Transverse colon (tissue), 4 donors: ENCODE measurements around the gene TPP1. TPM values are rescaled to one million over a fixed set of nuclear protein-coding genes. Genes with fewer than 3 reads are reported as not detected.

ENCODE experiments used
- DNase-seq: peaks from one replicate; pipeline ENCODE4 v3.0.0-alpha.2; 2019
- H3K27ac ChIP-seq, 4 donors: fragments of 200-600 bp; sonication (generic); 2 replicates each; pipeline ENCODE4 v1.5.1; 2016 to 2018; ENCODE audit warnings: inconsistent platforms in 4 of 4
- H3K27me3 ChIP-seq: fragments of 200-600 bp; sonication (generic); 2 replicates; pipeline ENCODE4 v1.5.1; 2017; ENCODE audit warnings: inconsistent platforms
- H3K36me3 ChIP-seq, 4 donors: fragments of 200-600 bp; sonication (generic); 2 replicates each; pipeline ENCODE4 v1.5.1; 2017 to 2019; ENCODE audit warnings: inconsistent platforms in 4 of 4
- H3K4me1 ChIP-seq, 4 donors: fragments of 200-600 bp; sonication (generic); 2 replicates each; pipeline ENCODE4 v1.5.1; 2017 to 2020; ENCODE audit warnings: inconsistent platforms in 4 of 4
- H3K4me3 ChIP-seq, 4 donors: fragments of 200-600 bp; sonication (generic); 1 replicate in 1 of 4; 2 replicates in 3 of 4; pipeline versions ENCODE4 v1.5.1 to v1.6.1; 2017 to 2019; ENCODE audit warnings: inconsistent platforms in 4 of 4
- H3K9me3 ChIP-seq, 2 donors: fragments of 200-600 bp; sonication (generic); 2 replicates each; pipeline ENCODE4 v1.5.1; 2017 to 2019; ENCODE audit warnings: inconsistent platforms in 2 of 2
- CTCF ChIP-seq, 5 experiments: fragments of 200-600 bp in 3 of 5; fragments of 450-650 bp in 2 of 5; sonication (generic) in 3 of 5; IDR thresholded peaks; 1 replicate in 2 of 5; 2 replicates in 3 of 5; pipeline ENCODE4 v1.5.1; 2016 to 2017; ENCODE audit warnings: antibody characterized with exemption in 5 of 5, inconsistent platforms in 3 of 5, mild to moderate bottlenecking in 2 of 5, moderate library complexity in 1 of 5
- EP300 ChIP-seq: sonication (generic); formaldehyde crosslinking; IDR thresholded peaks from one replicate; pipeline ENCODE4 v1.6.1; 2017; ENCODE audit warnings: antibody characterized with exemption, low read depth
- POLR2A ChIP-seq: fragments of 450-650 bp; IDR thresholded peaks from one replicate; pipeline ENCODE4 v1.6.1; 2016; ENCODE audit warnings: antibody characterized with exemption, mild to moderate bottlenecking, moderate library complexity
- POLR2AphosphoS5 ChIP-seq, 3 donors: sonication (generic); formaldehyde crosslinking; IDR thresholded peaks; one replicate each; pipeline ENCODE4 v1.6.1; 2016; ENCODE audit warnings: antibody characterized with exemption in 3 of 3
- WGBS, 2 donors: methylation state at CpG; one replicate each; pipeline ENCODE4 v1.1.5; 2018; ENCODE audit warnings: low coverage in 1 of 2; 5-methylcytosine and 5-hydroxymethylcytosine counted together
- in situ Hi-C, 4 donors: fragments of 200-750 bp; cut with MboI; loops; one replicate each; pipeline versions ENCODE4 v1.15.0 to v1.15.1; 2017; ENCODE audit warnings: low sequenced_read_pairs in 3 of 4, low pct_ligation_motif_present in 1 of 4, low pct_unique_long_range_greater_than_20kb in 1 of 4
- intact Hi-C: fragments of 100-400 bp; cut with DNase I; formaldehyde crosslinking; loops from one replicate; pipeline ENCODE4 v1.15.1; 2023; ENCODE audit warnings: low total_unique reads
- total RNA-seq, 4 donors: library from RNA; depleted of rRNA; stranded (reverse); fragments of >200 nt; gene quantifications; one replicate each; pipeline ENCODE4 v1.1.0, GENCODE V29; 2016

TPP1 gene
- total RNA-seq, 4 donors from 2014 or later, result 64.0 to 114 (median 74.0) TPM

GRCh38 chr11:6615046-6615445 lies 4.2 kb downstream of the TPP1 start:
- TF ChIP-seq CTCF (IDR thresholded peaks at IDR 0.05), result no peak
- TF ChIP-seq POLR2AphosphoS5 (IDR thresholded peaks at IDR 0.05), result no peak
- no peak for TF ChIP-seq EP300
- TF ChIP-seq POLR2A, result no peak
- WGBS, 2 donors, result 91% methylated on average over 5 of the region's 5 CpGs; no CpG with 5 or more reads in 1 of the 2 donors
- no peak overlapping the region for H3K27ac ChIP-seq
- no peaks in the 10 kb centered on the region for H3K9me3 ChIP-seq
- in situ Hi-C loops (loop anchor here in 1 of 4 donors (5.0 kb wide), 1 partner anchor 67 kb away; the partner anchor contains the start of gene MRPL17), intact Hi-C loops (no loop called here)
- peaks cover 0 to 7% (median 1%) of the 10 kb centered on the region in 4 donors for H3K36me3 ChIP-seq
- no peaks in the 10 kb centered on the region for H3K27me3 ChIP-seq
- H3K4me1 ChIP-seq, result peaks cover 11 to 51% (median 41%) of the 10 kb centered on the region in 4 donors
- no peak for DNase-seq
- no peak overlapping the region for H3K4me3 ChIP-seq

- in situ Hi-C loops (no loop called here), intact Hi-C loops (loop anchor here (5.0 kb wide), 1 partner anchor 68 kb away; the partner anchor contains the start of gene MRPL17)
- WGBS, 2 donors, result 75 to 94% methylated on average over 1 to 2 of the region's 2 CpGs
- DNase-seq, result no peak
- H3K27ac ChIP-seq, result peak overlapping the region in 2 of 4 donors; percentile 96 to 98
- peaks cover 0 to 12% (median 4%) of the 10 kb centered on the region in 4 donors for H3K36me3 ChIP-seq
- no peaks in the 10 kb centered on the region for H3K9me3 ChIP-seq
- peaks cover 11 to 52% (median 39%) of the 10 kb centered on the region in 4 donors for H3K4me1 ChIP-seq
- no peak for TF ChIP-seq EP300
- TF ChIP-seq POLR2A, result no peak
- no peak for TF ChIP-seq POLR2AphosphoS5 (IDR thresholded peaks at IDR 0.05)
- no peak for TF ChIP-seq CTCF (IDR thresholded peaks at IDR 0.05)
- no peaks in the 10 kb centered on the region for H3K27me3 ChIP-seq
- H3K4me3 ChIP-seq, result no peak overlapping the region
Measured at GRCh38 chr11:6614446-6614845, 4.8 kb downstream of the TPP1 start.

GRCh38 chr11:6613496-6613895 lies 5.7 kb downstream of the TPP1 start:
- in situ Hi-C loops (no loop called here), intact Hi-C loops (loop anchor here (5.0 kb wide), 1 partner anchor 69 kb away; the partner anchor contains the start of gene MRPL17)
- H3K27ac ChIP-seq, result peak overlapping the region; percentile 96 to 99 (median 97)
- no peak for DNase-seq
- no peaks in the 10 kb centered on the region for H3K9me3 ChIP-seq
- peaks cover 0 to 22% (median 9%) of the 10 kb centered on the region in 4 donors for H3K36me3 ChIP-seq
- H3K27me3 ChIP-seq, result no peaks in the 10 kb centered on the region
- no peak for TF ChIP-seq POLR2AphosphoS5 (IDR thresholded peaks at IDR 0.05)
- no peak for TF ChIP-seq POLR2A
- TF ChIP-seq EP300, result no peak
- TF ChIP-seq CTCF (IDR thresholded peaks at IDR 0.05), result no peak
- 71 to 91% methylated on average over 1 to 3 of the region's 3 CpGs for whole genome bisulfite sequencing, 2 donors
- H3K4me1 ChIP-seq, result peaks cover 16 to 58% (median 40%) of the 10 kb centered on the region in 4 donors
- H3K4me3 ChIP-seq, result no peak overlapping the region

GRCh38 chr11:6612213-6613041 lies 6.8 kb downstream of the TPP1 start, which contains the start of gene TAF10:
TAF10 (minus strand) TSS chr11:6612216; CDS start chr11:6612189, 27 bp downstream.
- 0% methylated on average over 14 to 30 of the region's 51 CpGs for WGBS, 2 donors
- peak within 1 kb of the TSS; percentile 96 to 99 (median 97) for H3K27ac ChIP-seq
- in situ Hi-C loops, result no loop called here
- H3K9me3 ChIP-seq, result no peaks in the 10 kb centered on the region
- peak; percentile 98 for DNase-seq
- H3K4me1 ChIP-seq, result peaks cover 19 to 58% (median 36%) of the 10 kb centered on the region in 4 donors
- intact Hi-C loops, result loop anchor here (5.0 kb wide), 1 partner anchor 70 kb away; the partner anchor contains the start of gene MRPL17
- H3K36me3 ChIP-seq, result peaks cover 0 to 25% (median 9%) of the 10 kb centered on the region in 4 donors
- TF ChIP-seq POLR2AphosphoS5 (IDR thresholded peaks at IDR 0.05), result peak; percentile 97 to 99 (median 98)
- TF ChIP-seq EP300, result peak; percentile 41
- TF ChIP-seq POLR2A, result peak; percentile 97
- TF ChIP-seq CTCF (IDR thresholded peaks at IDR 0.05), result peak; percentile 45 to 82 (median 52)
- no peaks in the 10 kb centered on the region for H3K27me3 ChIP-seq
- H3K4me3 ChIP-seq, result peak within 1 kb of the TSS; percentile 61 to 83 (median 76)
